ES-I3 (cell line): Measurements from ENCODE around the gene TMEM117.
A peak's percentile ranks its signal among the peaks of the same experiment; 100 is the strongest.
"Not testable (repeated sequence)": the region's sequence is repeated elsewhere in the genome, so short reads cannot be mapped to it uniquely, and the experiment has no call there.

Experiments
- H3K36me3 ChIP-seq: 2 replicates; pipeline ENCODE4 v1.6.1; 2013; ENCODE audit warnings: mild to moderate bottlenecking, low read length, control low read depth, moderate library complexity; ENCODE audit not compliant: insufficient read depth
- H3K4me1 ChIP-seq: 2 replicates; pipeline ENCODE4 v1.6.1; 2013; ENCODE audit warnings: mild to moderate bottlenecking, control low read depth, low read length; ENCODE audit not compliant: insufficient read depth
- H3K9ac ChIP-seq: 2 replicates; pipeline ENCODE4 v1.6.1; 2013; ENCODE audit warnings: low read depth, mild to moderate bottlenecking, low read length, moderate library complexity
- H3K9me3 ChIP-seq: 2 replicates; pipeline ENCODE4 v1.6.1; 2013; ENCODE audit warnings: mild to moderate bottlenecking, low read length, moderate library complexity; ENCODE audit not compliant: control insufficient read depth, insufficient read depth

The TMEM117 gene

DNA sequence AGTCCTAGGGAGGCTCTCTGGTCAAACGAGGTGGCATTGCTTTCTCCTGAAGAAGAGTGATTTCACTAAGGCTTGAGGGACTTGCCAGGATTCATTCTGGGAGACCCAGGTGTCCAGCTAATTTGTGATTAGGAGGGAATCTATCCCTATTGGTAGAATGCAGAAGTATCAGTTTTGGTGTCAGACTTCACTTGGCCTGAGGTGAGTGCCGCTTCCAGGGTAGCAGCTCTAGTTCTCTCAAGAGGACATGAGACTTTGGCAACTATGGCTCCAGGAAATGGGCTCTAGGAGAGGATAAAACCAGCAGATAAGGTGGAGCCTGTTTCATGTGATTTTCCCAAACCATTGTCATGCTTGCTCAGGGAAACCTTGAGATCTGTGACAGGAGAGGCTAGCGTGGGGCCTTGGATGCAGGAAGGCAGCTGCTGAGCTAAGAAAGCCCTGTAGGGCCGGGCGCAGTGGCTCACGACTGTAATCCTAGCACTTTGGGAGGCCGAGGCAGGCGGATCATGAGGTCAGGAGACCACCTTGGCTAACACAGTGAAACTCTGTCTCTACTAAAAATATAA is 11.6 kb upstream of the TMEM117 start:
- Histone ChIP-seq H3K4me1 (no peaks in the 10 kb centered on the region), H3K9ac (no peak overlapping the region), H3K9me3 (no peaks in the 10 kb centered on the region), H3K36me3 (no peaks in the 10 kb centered on the region)

DNA sequence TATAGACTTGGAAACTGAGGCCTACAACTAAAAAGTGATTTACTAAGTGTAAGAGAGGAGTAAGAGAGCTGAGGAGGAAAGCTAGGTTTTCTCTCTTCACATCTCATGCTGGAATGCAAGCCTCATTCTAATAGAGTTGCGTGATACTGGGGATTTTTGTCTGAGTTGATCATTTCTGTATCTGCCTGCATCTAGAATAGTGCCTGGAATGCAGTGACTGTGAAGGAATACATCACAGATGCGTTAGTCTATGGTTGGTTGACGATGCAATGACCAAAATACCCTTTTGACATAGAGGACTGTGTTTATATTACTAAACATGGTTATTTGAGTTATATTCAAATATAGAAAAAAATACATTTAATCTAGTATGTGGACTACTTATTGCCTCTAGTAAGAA is 9.2 kb upstream of the TMEM117 start:
- Histone ChIP-seq H3K9ac (no peak overlapping the region), H3K36me3 (no peaks in the 10 kb centered on the region), H3K9me3 (no peaks in the 10 kb centered on the region), H3K4me1 (no peaks in the 10 kb centered on the region)

DNA sequence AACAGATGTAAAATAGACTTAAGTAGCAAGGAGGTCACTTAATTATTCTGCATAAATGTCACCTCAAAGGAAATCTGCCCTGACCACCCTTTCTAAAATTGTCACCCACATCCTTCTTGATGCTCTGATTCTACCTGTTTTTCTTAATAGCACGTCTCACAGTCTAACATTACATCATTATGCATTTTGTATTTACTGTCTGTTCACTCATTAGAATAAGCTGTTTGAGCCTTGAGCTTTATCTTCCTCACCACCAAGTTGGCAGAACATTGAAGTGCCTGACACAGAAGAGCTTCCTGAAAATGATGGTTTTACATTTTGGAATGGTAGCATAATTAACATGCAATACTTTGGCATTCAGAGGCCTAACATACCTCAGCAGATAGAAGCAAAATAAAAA is 8.8 kb upstream of the TMEM117 start:
- Histone ChIP-seq H3K4me1 (no peaks in the 10 kb centered on the region), H3K9ac (no peak overlapping the region), H3K36me3 (no peaks in the 10 kb centered on the region), H3K9me3 (no peaks in the 10 kb centered on the region)

DNA sequence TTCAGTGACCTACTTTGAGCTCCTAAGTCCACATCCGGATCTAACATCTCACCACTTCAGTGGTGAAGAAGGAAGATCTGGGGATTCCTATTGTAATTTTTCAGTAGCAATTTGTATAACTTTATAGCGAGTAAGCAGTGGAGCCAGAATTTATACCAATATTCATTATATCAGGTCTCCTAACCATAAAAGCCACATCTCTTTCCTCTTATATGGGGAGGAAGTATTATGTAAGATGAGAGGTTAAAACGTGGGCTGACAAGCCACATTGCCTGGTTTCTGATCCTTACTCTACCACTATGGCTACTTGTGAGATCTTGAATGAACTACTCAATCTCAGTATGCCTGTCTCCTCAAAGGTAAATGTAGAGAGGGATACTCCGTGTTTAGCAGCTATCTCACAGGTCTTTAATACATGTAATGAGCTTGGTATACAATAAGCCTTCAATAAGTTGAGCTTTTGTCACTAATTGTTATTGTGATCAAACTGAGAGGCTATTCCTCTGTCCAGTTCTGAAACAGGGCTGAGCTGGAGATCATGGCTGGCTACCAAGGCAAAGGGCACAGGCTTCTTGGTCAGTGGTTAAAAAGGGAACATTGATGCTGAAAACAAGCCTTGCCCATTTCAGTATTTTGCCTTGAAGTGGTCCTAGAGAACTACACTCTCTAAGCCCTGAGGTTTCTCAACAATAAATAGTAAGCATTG is 3.3 kb upstream of the TMEM117 start:
- Histone ChIP-seq H3K9me3 (no peaks in the 10 kb centered on the region), H3K4me1 (no peaks in the 10 kb centered on the region), H3K36me3 (no peaks in the 10 kb centered on the region), H3K9ac (no peak overlapping the region)

DNA sequence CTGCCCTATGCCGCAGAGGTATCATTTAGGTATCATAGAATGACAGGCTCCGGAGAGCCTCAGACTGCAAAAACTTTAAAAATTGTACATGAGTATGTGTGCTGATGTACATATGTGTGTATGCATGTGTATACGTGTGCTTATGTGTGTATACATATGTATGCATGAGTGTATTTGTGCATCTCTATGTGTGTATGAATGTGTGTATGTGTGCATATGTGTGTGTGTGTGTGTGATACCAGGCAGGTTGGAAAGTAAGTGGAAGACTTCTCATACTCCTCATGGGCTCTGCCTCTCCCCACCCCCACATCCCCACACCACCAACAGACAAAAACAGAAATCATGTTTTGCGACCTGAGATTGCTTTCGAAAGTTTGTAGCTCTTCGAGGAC is 621 bp upstream of the TMEM117 start:
- H3K4me1 ChIP-seq = no peaks in the 10 kb centered on the region
- no peaks in the 10 kb centered on the region for H3K9me3 ChIP-seq
- peak overlapping the region; percentile 88 for H3K9ac ChIP-seq
- no peaks in the 10 kb centered on the region for H3K36me3 ChIP-seq

DNA sequence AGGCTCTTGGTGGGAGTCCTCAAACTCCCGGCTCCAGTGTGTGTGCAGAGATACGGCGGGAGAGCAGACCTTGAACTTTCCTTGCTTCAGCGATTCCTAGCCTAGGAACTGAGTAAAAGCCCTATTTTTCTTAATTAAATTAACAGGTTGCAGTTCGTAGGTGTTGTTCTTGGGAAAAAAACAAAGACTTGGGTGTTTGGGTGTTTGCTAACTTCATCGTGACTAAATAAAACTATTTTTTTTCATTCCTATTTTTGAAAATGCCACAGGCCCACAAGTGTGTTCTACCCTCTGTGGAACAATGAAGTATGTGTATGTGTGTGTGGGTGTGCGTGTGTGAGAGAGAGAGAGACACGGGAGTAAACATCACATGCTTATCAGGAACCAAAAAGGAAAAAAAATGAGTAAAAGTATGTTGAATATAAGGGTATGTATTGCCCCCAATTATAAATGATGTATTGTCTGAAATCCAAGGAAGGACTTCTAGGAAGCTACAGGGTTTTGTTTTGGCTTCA is 651 bp downstream of the TMEM117 start:
- Histone ChIP-seq H3K4me1 (no peaks in the 10 kb centered on the region), H3K9ac (peak overlapping the region; percentile 88), H3K9me3 (no peaks in the 10 kb centered on the region), H3K36me3 (no peaks in the 10 kb centered on the region)

DNA sequence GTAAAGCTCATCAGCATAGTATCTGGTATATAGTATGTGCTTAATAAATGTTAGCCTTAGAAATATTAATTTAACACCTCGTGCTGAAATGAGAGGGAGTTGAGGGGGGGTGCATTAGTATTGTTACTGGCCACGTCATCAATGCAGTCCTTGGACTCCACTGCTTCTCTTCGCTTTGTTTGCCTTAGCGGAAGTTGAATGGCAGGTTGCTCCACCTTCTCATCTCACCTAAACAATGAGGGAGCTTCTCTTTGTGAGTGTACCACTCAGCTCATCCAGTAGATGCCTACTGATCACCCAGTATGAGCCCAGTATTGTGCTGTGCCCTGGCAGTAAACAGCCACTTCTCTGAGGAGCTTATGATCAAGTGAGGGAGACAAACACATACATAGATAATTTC is 4.5 kb downstream of the TMEM117 start:
- Histone ChIP-seq H3K4me1 (no peaks in the 10 kb centered on the region), H3K36me3 (no peaks in the 10 kb centered on the region), H3K9ac (no peak overlapping the region), H3K9me3 (no peaks in the 10 kb centered on the region)

DNA sequence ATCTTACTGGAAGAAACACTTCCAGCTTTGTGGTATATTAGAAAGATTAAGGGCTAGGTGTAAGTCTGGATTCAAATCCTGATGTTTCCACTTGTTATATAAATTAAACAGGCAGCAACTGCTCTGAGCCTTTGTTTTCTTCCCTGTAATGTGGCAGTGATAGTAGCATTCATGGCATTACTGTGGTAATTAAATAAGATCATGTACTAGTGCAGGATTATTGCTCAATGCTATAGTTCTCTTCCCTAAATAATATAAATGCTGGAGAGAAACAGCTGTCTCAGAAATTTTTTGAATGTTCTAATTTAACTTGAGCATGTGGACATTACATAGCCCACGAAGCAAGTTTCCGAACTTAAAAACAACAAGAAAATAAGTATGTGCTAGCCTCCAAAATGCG is 5.4 kb downstream of the TMEM117 start:
- no peaks in the 10 kb centered on the region for H3K36me3 ChIP-seq
- H3K9ac ChIP-seq = no peak overlapping the region
- H3K9me3 ChIP-seq = no peaks in the 10 kb centered on the region
- no peaks in the 10 kb centered on the region for H3K4me1 ChIP-seq

DNA sequence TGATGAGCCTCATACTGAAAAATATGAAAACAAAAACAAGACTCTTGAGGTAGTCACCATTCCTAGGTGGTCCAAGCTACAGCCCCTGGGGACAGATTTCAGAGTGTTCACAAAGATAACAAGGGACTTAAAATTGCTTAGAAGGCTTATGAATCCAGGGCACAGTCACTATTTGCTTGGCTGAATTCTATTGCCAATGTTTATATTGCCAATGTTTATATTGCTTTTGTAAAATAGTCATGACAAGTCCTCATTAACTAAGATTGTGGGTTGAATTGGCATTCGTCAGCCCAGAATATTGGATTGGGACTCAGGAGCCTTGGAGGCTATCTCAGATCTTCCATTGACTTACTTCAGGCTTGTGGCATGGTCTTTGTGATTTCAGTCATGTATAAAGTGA is 6.4 kb downstream of the TMEM117 start:
- Histone ChIP-seq H3K4me1 (no peaks in the 10 kb centered on the region), H3K9me3 (no peaks in the 10 kb centered on the region), H3K36me3 (no peaks in the 10 kb centered on the region), H3K9ac (no peak overlapping the region)

DNA sequence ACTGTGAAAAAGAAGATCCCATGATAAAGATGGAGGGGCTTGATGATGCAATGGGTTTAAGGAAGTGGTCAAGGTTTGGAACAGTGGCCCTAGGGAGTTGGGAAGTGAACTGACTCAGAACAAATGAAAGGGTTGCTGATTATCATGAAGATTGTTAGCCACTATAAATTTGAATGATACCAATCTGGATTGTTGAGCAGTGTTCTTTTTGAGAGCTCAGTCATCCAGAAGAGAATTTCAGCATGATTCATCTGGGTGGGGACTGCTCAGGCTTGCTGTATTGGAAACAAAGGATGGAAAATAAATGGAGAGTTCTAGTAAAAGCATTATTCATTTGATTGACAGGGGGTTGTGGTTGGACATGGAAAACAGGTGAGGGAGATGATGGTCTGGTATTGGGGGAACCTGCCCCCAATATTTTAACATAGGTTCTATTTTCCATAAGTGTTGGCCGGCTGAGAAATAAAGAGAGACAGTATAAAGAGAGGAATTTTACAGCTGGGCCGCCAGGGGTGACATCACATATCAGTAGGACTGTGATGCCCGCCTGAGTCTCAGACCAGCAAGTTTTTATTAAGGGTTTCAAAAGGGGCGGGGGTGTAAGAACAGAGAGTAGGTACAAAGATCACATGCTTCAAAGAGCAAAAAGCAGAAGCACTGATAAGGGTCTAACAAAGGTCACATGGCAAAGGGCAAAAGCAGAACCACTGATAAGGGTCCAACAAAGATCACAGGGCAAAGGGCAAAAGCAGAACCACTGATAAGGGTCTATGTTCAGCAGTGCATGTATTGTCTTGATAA is 11.7 kb downstream of the TMEM117 start:
- H3K9me3 ChIP-seq, H3K4me1 ChIP-seq, H3K9ac ChIP-seq, H3K36me3 ChIP-seq: not testable (repeated sequence)

DNA sequence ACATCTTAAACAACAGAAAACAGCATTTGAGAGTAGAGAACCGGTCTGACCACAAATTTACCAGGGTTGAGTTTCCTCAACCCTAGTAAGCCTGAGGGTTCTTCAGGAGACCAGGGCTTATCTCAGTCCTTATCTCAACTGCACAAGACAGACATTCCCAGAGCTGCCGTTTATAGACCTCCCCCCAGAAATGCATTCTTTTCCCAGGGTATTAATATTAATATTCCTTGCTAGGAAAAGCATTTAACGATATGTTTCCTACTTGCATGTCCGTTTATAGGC is 12.3 kb downstream of the TMEM117 start:
- Histone ChIP-seq H3K36me3 (no peaks in the 10 kb centered on the region), H3K9me3 (no peaks in the 10 kb centered on the region), H3K4me1 (no peaks in the 10 kb centered on the region), H3K9ac (no peak overlapping the region)

DNA sequence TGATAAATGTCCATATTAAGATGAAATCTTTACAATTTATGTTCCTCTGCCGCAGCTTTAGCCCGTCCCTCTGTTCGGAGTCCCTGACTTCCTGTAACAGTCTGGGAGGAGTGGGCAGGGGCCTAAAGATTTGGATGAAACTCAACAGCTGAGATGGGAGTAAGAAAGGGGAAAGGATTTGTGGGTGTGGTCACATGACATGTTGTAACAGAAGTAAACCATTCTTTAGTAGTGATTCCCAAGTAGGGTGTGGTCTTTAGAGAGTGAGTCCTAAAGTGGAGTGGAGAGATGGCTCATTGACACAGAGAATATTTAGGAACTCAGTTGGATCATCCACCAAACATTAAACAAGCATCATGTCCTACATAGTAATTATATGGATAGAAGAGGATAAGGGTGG is 12.9 kb downstream of the TMEM117 start:
- Histone ChIP-seq H3K9me3 (no peaks in the 10 kb centered on the region), H3K36me3 (no peaks in the 10 kb centered on the region), H3K9ac (no peak overlapping the region), H3K4me1 (no peaks in the 10 kb centered on the region)

DNA sequence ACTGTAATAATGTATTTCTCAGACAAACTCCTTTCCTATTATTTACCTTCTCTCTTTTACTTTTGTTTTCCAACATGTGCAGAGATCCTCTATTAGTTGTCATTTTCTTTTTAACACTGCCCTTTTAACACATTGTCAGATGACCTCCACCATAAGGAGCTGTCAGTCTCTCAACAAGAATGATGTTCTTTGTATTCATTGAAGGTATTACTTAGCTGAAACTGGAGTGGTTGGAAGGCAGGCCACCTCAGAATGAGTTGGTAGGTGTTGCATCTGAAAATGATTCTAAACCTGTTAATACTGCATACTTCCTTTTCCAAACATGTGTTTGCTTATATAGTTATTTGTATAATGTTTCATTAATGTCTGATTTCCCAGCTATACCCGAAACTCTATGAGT is 16.9 kb downstream of the TMEM117 start:
- Histone ChIP-seq H3K9ac (no peak overlapping the region), H3K4me1 (no peaks in the 10 kb centered on the region), H3K36me3 (no peaks in the 10 kb centered on the region), H3K9me3 (no peaks in the 10 kb centered on the region)

DNA sequence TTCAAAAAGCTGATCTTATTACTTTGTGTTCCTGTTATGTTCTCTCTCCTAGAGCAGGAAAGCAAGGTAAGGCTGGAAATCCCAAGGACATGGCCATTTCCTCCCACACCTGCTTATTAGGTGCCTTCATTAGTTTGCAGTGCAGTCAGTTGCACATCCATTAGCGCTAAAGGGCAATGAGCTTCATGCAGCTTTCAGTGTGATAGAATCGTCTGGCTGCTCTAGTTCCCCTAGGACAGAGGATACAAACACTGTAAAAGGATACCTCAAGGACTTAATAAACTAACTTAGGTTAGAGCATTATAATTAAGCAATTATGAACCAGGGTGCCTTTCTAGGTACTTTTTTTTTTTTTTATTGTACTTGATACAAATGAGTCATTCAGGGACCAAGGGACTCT is 21.1 kb downstream of the TMEM117 start:
- Histone ChIP-seq H3K36me3 (no peaks in the 10 kb centered on the region), H3K9me3 (no peaks in the 10 kb centered on the region), H3K9ac (no peak overlapping the region), H3K4me1 (no peaks in the 10 kb centered on the region)

DNA sequence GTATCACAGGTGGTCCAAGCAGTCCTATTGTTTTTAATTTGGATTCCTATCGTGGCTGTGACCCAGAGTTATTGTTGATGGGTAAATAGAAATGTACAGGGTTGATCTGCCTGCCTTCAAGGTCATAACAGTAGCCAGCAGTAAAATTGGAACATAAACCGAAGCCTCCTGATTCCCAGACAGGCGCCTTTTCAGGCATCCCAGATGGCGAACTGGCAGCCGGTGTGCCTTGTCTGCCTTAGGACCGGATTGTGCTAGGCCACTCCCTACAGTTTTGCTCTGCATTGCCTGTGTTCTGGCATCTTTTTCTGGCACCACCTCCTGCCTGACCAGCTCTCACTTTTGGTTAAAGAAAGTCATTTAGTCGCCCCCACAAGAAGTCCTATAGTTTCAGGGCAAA is 22.2 kb downstream of the TMEM117 start:
- Histone ChIP-seq H3K9me3 (no peaks in the 10 kb centered on the region), H3K9ac (no peak overlapping the region), H3K4me1 (no peaks in the 10 kb centered on the region), H3K36me3 (no peaks in the 10 kb centered on the region)
